CD4-positive, alpha-beta T cell (primary cell): ENCODE measurements around the gene ELFN1. TPM values are rescaled to one million over a fixed set of nuclear protein-coding genes. Genes with fewer than 3 reads are reported as not detected.

Experiments used
- ATAC-seq: fragments of 200-7000 bp; cut with Tn5 transposase; one replicate; pipeline ENCODE4 v1.10.0; 2022; ENCODE audit warnings: mild to moderate bottlenecking; ENCODE audit not compliant: poor library complexity
- CTCF ChIA-PET: fragments of 350-600 bp; sonication (Branson Sonifier 250); formaldehyde crosslinking; loops from one replicate; lab custom pipeline; 2021; ENCODE audit warnings: antibody characterized with exemption, inconsistent platforms; lab: Charles Lee
- POLR2A ChIA-PET: fragments of 350-600 bp; sonication (Branson Sonifier 250); formaldehyde crosslinking; loops from one replicate; lab custom pipeline; 2021; ENCODE audit warnings: antibody characterized with exemption, inconsistent platforms; lab: Charles Lee
- DNase-seq, 14 experiments: peaks; one replicate each; pipeline ENCODE4 v3.0.0-alpha.2; 2013 to 2020; ENCODE audit warnings: mixed read lengths in 2 of 14
- H3K27ac ChIP-seq, 2 donors: one replicate each; pipeline versions ENCODE4 v1.5.1 to v1.7.0; 2013; ENCODE audit warnings: low read length in 2 of 2, low read depth in 1 of 2, mild to moderate bottlenecking in 1 of 2
- H3K27me3 ChIP-seq, 2 experiments: 1 replicate in 1 of 2; 2 replicates in 1 of 2; pipeline versions ENCODE4 v1.6.1 to v1.7.0; 2013; ENCODE audit warnings: low read length in 2 of 2, control low read depth in 1 of 2, mild to moderate bottlenecking in 1 of 2, moderate library complexity in 1 of 2; ENCODE audit not compliant: insufficient read depth in 2 of 2, control insufficient read depth in 1 of 2
- H3K36me3 ChIP-seq: one replicate; pipeline ENCODE4 v1.6.1; 2013; ENCODE audit warnings: low read length, control low read depth; ENCODE audit not compliant: insufficient read depth
- H3K4me1 ChIP-seq: one replicate; pipeline ENCODE4 v1.6.1; 2013; ENCODE audit warnings: low read length, control low read depth; ENCODE audit not compliant: insufficient read depth
- H3K4me3 ChIP-seq: one replicate; pipeline ENCODE4 v1.5.1; 2013; ENCODE audit warnings: mild to moderate bottlenecking, low read length, moderate library complexity
- H3K9me3 ChIP-seq, 2 experiments: 1 replicate in 1 of 2; 2 replicates in 1 of 2; pipeline versions ENCODE4 v1.6.1 to v1.7.0; 2013; ENCODE audit warnings: low read length in 2 of 2, mild to moderate bottlenecking in 2 of 2, control low read depth in 1 of 2, moderate library complexity in 1 of 2; ENCODE audit not compliant: control insufficient read depth in 1 of 2, insufficient read depth in 1 of 2
- H3K27ac Mint-ChIP-seq: one replicate; pipeline ENCODE4 v1.8.0; 2020; ENCODE audit warnings: mixed read lengths
- H3K27me3 Mint-ChIP-seq: one replicate; pipeline ENCODE4 v1.8.0; 2021; ENCODE audit warnings: mixed read lengths
- H3K36me3 Mint-ChIP-seq: one replicate; pipeline ENCODE4 v1.8.0; 2021; ENCODE audit warnings: low read depth, mixed read lengths
- H3K4me1 Mint-ChIP-seq: one replicate; pipeline ENCODE4 v1.8.0; 2021; ENCODE audit warnings: low read depth, mixed read lengths
- H3K4me3 Mint-ChIP-seq: one replicate; pipeline ENCODE4 v1.8.0; 2020; ENCODE audit warnings: mild to moderate bottlenecking, mixed read lengths
- H3K9me3 Mint-ChIP-seq: one replicate; pipeline ENCODE4 v1.8.0; 2020; ENCODE audit warnings: mixed read lengths
- CTCF ChIP-seq: fragments of 200-600 bp; IDR thresholded peaks from one replicate; pipeline ENCODE4 v1.8.0; 2022; ENCODE audit warnings: antibody characterized with exemption, mild to moderate bottlenecking
- intact Hi-C, 2 experiments: fragments of 100-400 bp; cut with DNase I in 1 of 2; cut with micrococcal nuclease in 1 of 2; formaldehyde crosslinking; loops; one replicate each; pipeline versions ENCODE4 v1.15.1 to v1.9.0; 2023 to 2025; cut with DNase I, micrococcal nuclease
- total RNA-seq, 174 experiments: library from RNA in 2 of 174; stranded (reverse) in 2 of 174; gene quantifications; one replicate each; pipeline ENCODE4 v1.2.3 and lab custom pipeline; 2021 to 2026

ELFN1 gene
- total RNA-seq, 2 experiments from 2014 or later = not detected

GRCh38 chr7:1666317-1666822, 3.7 kb upstream of the ELFN1 start:
- Histone ChIP-seq H3K9me3 (peaks cover 0 to 32% of the 10 kb centered on the region in 2 experiments), H3K27ac (no peak overlapping the region), H3K27me3 (peaks cover 50 to 68% of the 10 kb centered on the region in 2 experiments), H3K4me3 (peak overlapping the region; percentile 19), H3K36me3 (no peaks in the 10 kb centered on the region), H3K4me1 (peaks cover 43% of the 10 kb centered on the region)
- ChIA-PET POLR2A (no interaction called here), CTCF (no interaction called here)
- no peak overlapping the region for H3K27ac Mint-ChIP-seq
- peaks cover 13% of the 10 kb centered on the region for H3K4me1 Mint-ChIP-seq
- no peak for TF ChIP-seq CTCF
- no peaks in the 10 kb centered on the region for H3K36me3 Mint-ChIP-seq
- H3K4me3 Mint-ChIP-seq = no peak overlapping the region
- peaks cover 45% of the 10 kb centered on the region for H3K27me3 Mint-ChIP-seq
- intact Hi-C loops = loop anchor here (1.0 to 10.0 kb wide), 3 partner anchors 258 to 543 kb away; no protein-coding TSS in a partner anchor
- no peak for ATAC-seq
- H3K9me3 Mint-ChIP-seq = no peaks in the 10 kb centered on the region
- peak in 2 of 14 experiments; percentile 17 to 31 for DNase-seq

GRCh38 chr7:1666823-1667565, 3.1 kb upstream of the ELFN1 start:
- intact Hi-C loops = loop anchor here (1.0 to 10.0 kb wide), 3 partner anchors 258 to 542 kb away; no protein-coding TSS in a partner anchor
- Histone ChIP-seq H3K9me3 (peaks cover 0 to 32% of the 10 kb centered on the region in 2 experiments), H3K36me3 (no peaks in the 10 kb centered on the region), H3K4me1 (peaks cover 43% of the 10 kb centered on the region), H3K4me3 (peak overlapping the region; percentile 38), H3K27me3 (peaks cover 55 to 74% of the 10 kb centered on the region in 2 experiments), H3K27ac (no peak overlapping the region)
- no peak for TF ChIP-seq CTCF
- Mint-ChIP-seq H3K4me1 (peaks cover 13% of the 10 kb centered on the region), H3K27ac (no peak overlapping the region), H3K27me3 (peaks cover 43% of the 10 kb centered on the region), H3K9me3 (no peaks in the 10 kb centered on the region), H3K4me3 (peak overlapping the region; percentile 84), H3K36me3 (no peaks in the 10 kb centered on the region)
- ChIA-PET POLR2A (interaction anchor here (0.7 kb wide), 1 partner anchor 96 kb away, joined by 3 read pairs; no protein-coding TSS in a partner anchor), CTCF (no interaction called here)
- ATAC-seq (no peak), DNase-seq (peak in 2 of 14 experiments; percentile 23 to 32)

- no peak overlapping the region for H3K27ac ChIP-seq
- peaks cover 43% of the 10 kb centered on the region for H3K4me1 ChIP-seq
- H3K4me3 ChIP-seq = peak overlapping the region; percentile 38
- Mint-ChIP-seq H3K4me1 (peaks cover 13% of the 10 kb centered on the region), H3K9me3 (no peaks in the 10 kb centered on the region), H3K36me3 (no peaks in the 10 kb centered on the region), H3K27me3 (peaks cover 43% of the 10 kb centered on the region), H3K27ac (no peak overlapping the region), H3K4me3 (peak overlapping the region; percentile 52)
- ChIA-PET POLR2A (interaction anchor here (0.7 kb wide), 1 partner anchor 97 kb away, joined by 3 read pairs; no protein-coding TSS in a partner anchor), CTCF (no interaction called here)
- intact Hi-C loops = loop anchor here (10.0 kb wide), 2 partner anchors 257 to 537 kb away; no protein-coding TSS in a partner anchor
- no peaks in the 10 kb centered on the region for H3K36me3 ChIP-seq
- peaks cover 0 to 31% of the 10 kb centered on the region in 2 experiments for H3K9me3 ChIP-seq
- no peak for TF ChIP-seq CTCF
- peaks cover 51 to 78% of the 10 kb centered on the region in 2 experiments for H3K27me3 ChIP-seq
- no peak for ATAC-seq
- DNase-seq = peak in 2 of 14 experiments; percentile 23 to 28
Measured at GRCh38 chr7:1667566-1668395, 2.3 kb upstream of the ELFN1 start.
